BLaER1 (cell line): ENCODE data around the gene CDH4.

Source experiments
- H3K27ac ChIP-seq: shearing (Covaris generic); formaldehyde crosslinking; 2 replicates; pipeline ENCODE4 v1.8.1; 2022
- H3K27me3 ChIP-seq: shearing (Covaris generic); formaldehyde crosslinking; 2 replicates; pipeline ENCODE4 v1.8.1; 2022
- H3K36me3 ChIP-seq: shearing (Covaris generic); formaldehyde crosslinking; 2 replicates; pipeline ENCODE4 v1.8.1; 2022
- H3K4me1 ChIP-seq: shearing (Covaris generic); formaldehyde crosslinking; 2 replicates; pipeline ENCODE4 v1.8.1; 2022
- H3K4me2 ChIP-seq: shearing (Covaris generic); formaldehyde crosslinking; 2 replicates; pipeline ENCODE4 v1.8.1; 2022
- H3K4me3 ChIP-seq: shearing (Covaris generic); formaldehyde crosslinking; 2 replicates; pipeline ENCODE4 v1.8.1; 2022
- H3K9ac ChIP-seq: shearing (Covaris generic); formaldehyde crosslinking; 2 replicates; pipeline ENCODE4 v1.8.1; 2022
- H3K9me3 ChIP-seq: shearing (Covaris generic); formaldehyde crosslinking; 2 replicates; pipeline ENCODE4 v1.8.1; 2022
- H4K20me1 ChIP-seq: shearing (Covaris generic); formaldehyde crosslinking; 2 replicates; pipeline ENCODE4 v1.8.1; 2022
- Cebpa-rat ChIP-seq: shearing (Covaris generic); IDR thresholded peaks from 2 replicates; pipeline ENCODE4 v1.8.1; 2022

CDH4 gene

GRCh38 chr20:61657721-61658377 is 405.8 kb downstream of the CDH4 start:
- Histone ChIP-seq H3K27ac (no peak overlapping the region), H3K4me2 (no peak overlapping the region), H3K9ac (no peak overlapping the region), H3K9me3 (peaks cover 8% of the 10 kb centered on the region; the same call in 1 of the 2 replicates), H4K20me1 (no peaks in the 10 kb centered on the region), H3K36me3 (no peaks in the 10 kb centered on the region), H3K4me1 (peaks cover 51% of the 10 kb centered on the region), H3K4me3 (no peak overlapping the region), H3K27me3 (no peaks in the 10 kb centered on the region)
- no peak for TF ChIP-seq Cebpa-rat

DNA sequence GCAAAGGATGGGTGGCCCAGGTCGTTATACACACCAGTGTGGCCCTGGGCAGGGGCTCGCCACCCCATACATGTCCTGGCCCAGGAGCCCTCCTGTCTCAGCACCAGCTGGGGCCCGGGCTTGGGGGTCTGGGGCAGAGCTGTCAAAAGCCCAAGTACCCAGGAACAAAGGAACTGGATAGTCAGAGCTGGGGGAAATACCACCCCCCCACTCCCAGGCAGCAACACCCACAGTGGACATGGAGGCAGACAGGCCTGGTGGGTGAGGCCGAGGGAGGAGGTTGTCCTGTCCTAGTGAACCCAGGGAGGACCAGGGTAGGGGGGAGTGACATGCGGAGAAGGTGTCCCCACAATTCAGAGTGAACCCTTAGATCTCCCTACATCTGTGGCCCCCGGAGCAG is 406.5 kb downstream of the CDH4 start:
- Histone ChIP-seq H3K4me2 (peak overlapping the region; percentile 87), H3K27ac (peak overlapping the region; percentile 76; the same call in 1 of the 2 replicates), H3K36me3 (no peaks in the 10 kb centered on the region), H3K9me3 (peaks cover 8% of the 10 kb centered on the region; the same call in 1 of the 2 replicates), H3K4me1 (peaks cover 58% of the 10 kb centered on the region), H3K4me3 (no peak overlapping the region), H3K27me3 (no peaks in the 10 kb centered on the region), H4K20me1 (no peaks in the 10 kb centered on the region), H3K9ac (no peak overlapping the region)
- TF ChIP-seq Cebpa-rat, result no peak

- Histone ChIP-seq H3K9me3 (peaks cover 4% of the 10 kb centered on the region; the same call in 1 of the 2 replicates), H3K4me1 (peaks cover 67% of the 10 kb centered on the region), H3K9ac (peak overlapping the region; percentile 36), H3K36me3 (no peaks in the 10 kb centered on the region), H3K4me3 (peak overlapping the region; percentile 40), H3K4me2 (peak overlapping the region; percentile 87), H3K27ac (peak overlapping the region; percentile 76), H3K27me3 (no peaks in the 10 kb centered on the region), H4K20me1 (no peaks in the 10 kb centered on the region)
- TF ChIP-seq Cebpa-rat, result no peak
Measured at GRCh38 chr20:61659246-61659993, 407.4 kb downstream of the CDH4 start.

GRCh38 chr20:61659994-61660346 is 407.9 kb downstream of the CDH4 start:
- Histone ChIP-seq H3K9ac (no peak overlapping the region; the same call in 1 of the 2 replicates), H3K9me3 (no peaks in the 10 kb centered on the region), H3K27ac (peak overlapping the region; percentile 76), H3K4me2 (peak overlapping the region; percentile 87), H3K4me3 (peak overlapping the region; percentile 40), H3K27me3 (no peaks in the 10 kb centered on the region), H3K36me3 (no peaks in the 10 kb centered on the region), H4K20me1 (no peaks in the 10 kb centered on the region), H3K4me1 (peaks cover 72% of the 10 kb centered on the region)
- no peak for TF ChIP-seq Cebpa-rat

GRCh38 chr20:61660559-61660958 is 408.5 kb downstream of the CDH4 start:
- Histone ChIP-seq H3K27me3 (no peaks in the 10 kb centered on the region), H4K20me1 (no peaks in the 10 kb centered on the region), H3K4me2 (peak overlapping the region; percentile 87), H3K4me1 (peaks cover 78% of the 10 kb centered on the region), H3K9me3 (no peaks in the 10 kb centered on the region), H3K9ac (no peak overlapping the region; the same call in 1 of the 2 replicates), H3K36me3 (no peaks in the 10 kb centered on the region), H3K4me3 (no peak overlapping the region), H3K27ac (peak overlapping the region; percentile 76)
- TF ChIP-seq Cebpa-rat, result no peak

- H3K27me3 ChIP-seq, result no peaks in the 10 kb centered on the region
- no peak for TF ChIP-seq Cebpa-rat
- no peaks in the 10 kb centered on the region for H3K9me3 ChIP-seq
- no peaks in the 10 kb centered on the region for H3K36me3 ChIP-seq
- H3K4me2 ChIP-seq, result peak overlapping the region; percentile 87
- H3K4me3 ChIP-seq, result no peak overlapping the region
- no peak overlapping the region for H3K9ac ChIP-seq
- H4K20me1 ChIP-seq, result no peaks in the 10 kb centered on the region
- H3K27ac ChIP-seq, result peak overlapping the region; percentile 76; the same call in 1 of the 2 replicates
- H3K4me1 ChIP-seq, result peaks cover 83% of the 10 kb centered on the region
Measured at GRCh38 chr20:61661025-61661424, 409.0 kb downstream of the CDH4 start.

DNA sequence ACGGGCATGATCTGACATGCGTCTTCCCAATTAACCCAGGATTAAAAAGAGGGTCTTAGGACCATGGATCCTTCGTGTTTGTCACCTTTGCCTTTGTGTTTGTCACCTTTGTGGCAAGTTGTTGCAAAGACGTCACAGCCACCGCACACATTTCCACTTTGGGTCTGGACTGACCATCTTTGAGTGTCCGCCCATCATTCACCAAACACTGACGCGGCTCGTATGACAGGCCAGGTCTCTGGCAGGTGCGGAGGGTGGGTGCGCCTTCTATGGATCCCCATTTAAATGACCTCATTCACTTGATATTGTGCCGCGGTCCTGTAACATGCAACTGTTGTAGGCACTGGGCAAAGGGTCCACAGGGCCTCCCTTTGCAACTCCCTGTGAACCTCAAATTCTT is 409.5 kb downstream of the CDH4 start:
- no peak for TF ChIP-seq Cebpa-rat
- H3K27me3 ChIP-seq, result no peaks in the 10 kb centered on the region
- H3K4me2 ChIP-seq, result peak overlapping the region; percentile 87

GRCh38 chr20:61662226-61662967 is 410.3 kb downstream of the CDH4 start:
- Histone ChIP-seq H3K27me3 (no peaks in the 10 kb centered on the region), H3K9ac (no peak overlapping the region), H3K4me1 (peaks cover 96% of the 10 kb centered on the region), H3K4me2 (0 out of 2 replicates have a peak overlapping the region, but pooled peaks have one; percentile 87), H3K36me3 (no peaks in the 10 kb centered on the region), H3K4me3 (no peak overlapping the region), H3K27ac (no peak overlapping the region), H4K20me1 (no peaks in the 10 kb centered on the region), H3K9me3 (no peaks in the 10 kb centered on the region)
- TF ChIP-seq Cebpa-rat, result no peak

More for the DNA sequence above, 409.5 kb downstream of the CDH4 start:
- no peak overlapping the region for H3K9ac ChIP-seq
- H3K36me3 ChIP-seq, result no peaks in the 10 kb centered on the region
- no peaks in the 10 kb centered on the region for H4K20me1 ChIP-seq
- H3K4me3 ChIP-seq, result no peak overlapping the region
- no peaks in the 10 kb centered on the region for H3K9me3 ChIP-seq
- H3K4me1 ChIP-seq, result peaks cover 88% of the 10 kb centered on the region
- H3K27ac ChIP-seq, result no peak overlapping the region

GRCh38 chr20:61662968-61663331 is 410.9 kb downstream of the CDH4 start:
- Histone ChIP-seq H4K20me1 (no peaks in the 10 kb centered on the region), H3K4me2 (no peak overlapping the region), H3K4me1 (peaks cover 99% of the 10 kb centered on the region), H3K4me3 (no peak overlapping the region), H3K36me3 (no peaks in the 10 kb centered on the region), H3K9me3 (no peaks in the 10 kb centered on the region), H3K27ac (no peak overlapping the region), H3K9ac (no peak overlapping the region), H3K27me3 (no peaks in the 10 kb centered on the region)
- no peak for TF ChIP-seq Cebpa-rat
